Smooth muscle cell (in vitro differentiated cells): Measurements from ENCODE around the gene FMO4. TPM values are rescaled to one million over a fixed set of nuclear protein-coding genes. Genes with fewer than 3 reads are reported as not detected.

ENCODE experiments used
- DNase-seq: peaks from one replicate; lab custom pipeline; 2025; ENCODE audit not compliant: unreplicated experiment; lab: John Stamatoyannopoulos, UW
- H2AFZ ChIP-seq: fragments of 200-600 bp; sonication (generic); 2 replicates; pipeline ENCODE4 v1.6.0; 2016; ENCODE audit warnings: antibody characterized with exemption, low read depth, mild to moderate bottlenecking
- H3F3A ChIP-seq: fragments of 200-600 bp; sonication (generic); 2 replicates; pipeline ENCODE4 v1.6.0; 2017; ENCODE audit warnings: antibody characterized with exemption, low read depth
- H3K27ac ChIP-seq: fragments of 200-600 bp; sonication (generic); 2 replicates; pipeline ENCODE4 v1.5.1; 2016; ENCODE audit warnings: low read depth, mild to moderate bottlenecking
- H3K27me3 ChIP-seq: fragments of 200-600 bp; sonication (generic); 2 replicates; pipeline ENCODE4 v1.6.1; 2016; ENCODE audit warnings: low read depth, mild to moderate bottlenecking
- H3K36me3 ChIP-seq: fragments of 200-600 bp; sonication (generic); 2 replicates; pipeline ENCODE4 v1.5.1; 2016; ENCODE audit warnings: low read depth
- H3K4me1 ChIP-seq: fragments of 200-600 bp; sonication (generic); 2 replicates; pipeline ENCODE4 v1.5.1; 2016; ENCODE audit warnings: low read depth
- H3K4me2 ChIP-seq: fragments of 200-600 bp; sonication (generic); 2 replicates; pipeline ENCODE4 v1.6.0; 2016; ENCODE audit warnings: mild to moderate bottlenecking
- H3K4me3 ChIP-seq: fragments of 200-600 bp; sonication (generic); 2 replicates; pipeline ENCODE4 v1.5.1; 2016; ENCODE audit warnings: mild to moderate bottlenecking
- H3K79me2 ChIP-seq: fragments of 200-600 bp; sonication (generic); 2 replicates; pipeline ENCODE4 v1.6.0; 2016; ENCODE audit warnings: low read depth, mild to moderate bottlenecking
- H3K9ac ChIP-seq: fragments of 200-600 bp; sonication (generic); 2 replicates; pipeline ENCODE4 v1.6.0; 2016; ENCODE audit warnings: low read depth
- H3K9me3 ChIP-seq: fragments of 200-600 bp; sonication (generic); replicated peaks from 2 replicates; pipeline ENCODE4 v1.5.1; 2016; ENCODE audit warnings: low read depth
- H4K20me1 ChIP-seq: fragments of 200-600 bp; sonication (generic); 2 replicates; pipeline ENCODE4 v1.6.0; 2016; ENCODE audit warnings: low read depth
- CTCF ChIP-seq: fragments of 200-600 bp; sonication (generic); IDR thresholded peaks from 2 replicates; pipeline ENCODE4 v1.5.1; 2017; ENCODE audit warnings: borderline replicate concordance, mild to moderate bottlenecking, antibody characterized with exemption; ENCODE audit not compliant: insufficient read depth, poor library complexity, severe bottlenecking
- WGBS: methylation state at CpG from one replicate; pipeline ENCODE4 v1.1.7; 2016; ENCODE audit warnings: low lambda C conversion rate; 5-methylcytosine and 5-hydroxymethylcytosine counted together
- polyA plus RNA-seq: library from polyadenylated mRNA; unstranded; fragments of >200 nt; fragmentation: Nextera tagmentation; extraction: Ambion mirVana; gene quantifications from 2 replicates; pipeline ENCODE4 v1.2.1, GENCODE V29; 2016
- total RNA-seq: library from RNA; depleted of rRNA; stranded (reverse); fragments of >200 nt; gene quantifications from 2 replicates; pipeline ENCODE4 v1.2.3, GENCODE V29; 2014

Gene FMO4
- total and polyA plus RNA-seq, 2 experiments from 2014 or later = 2.0 TPM

GRCh38 chr1:171344473-171344820, 30.5 kb downstream of the FMO4 start:
- Histone ChIP-seq H3F3A (no peaks in the 10 kb centered on the region), H3K27ac (no peak overlapping the region), H3K36me3 (no peaks in the 10 kb centered on the region), H4K20me1 (no peaks in the 10 kb centered on the region), H3K27me3 (no peaks in the 10 kb centered on the region), H3K4me1 (no peaks in the 10 kb centered on the region), H3K9me3 (no peaks in the 10 kb centered on the region), H3K4me2 (no peak overlapping the region), H3K79me2 (no peaks in the 10 kb centered on the region), H3K9ac (no peak overlapping the region), H2AFZ (no peak overlapping the region), H3K4me3 (no peak overlapping the region)
- no peak for TF ChIP-seq CTCF
- 51% methylated on average over 6 of the region's 6 CpGs for WGBS
- DNase-seq = no peak

GRCh38 chr1:171345536-171345935, 31.6 kb downstream of the FMO4 start:
- DNase-seq = no peak
- Histone ChIP-seq H3F3A (no peaks in the 10 kb centered on the region), H3K4me3 (no peak overlapping the region)

GRCh38 chr1:171346881-171347280, 32.9 kb downstream of the FMO4 start:
- Histone ChIP-seq H3K4me2 (no peak overlapping the region), H3K27ac (no peak overlapping the region), H3K36me3 (no peaks in the 10 kb centered on the region), H3F3A (no peaks in the 10 kb centered on the region), H3K9ac (no peak overlapping the region), H3K9me3 (no peaks in the 10 kb centered on the region), H3K4me3 (no peak overlapping the region), H3K79me2 (no peaks in the 10 kb centered on the region), H2AFZ (no peak overlapping the region), H3K27me3 (no peaks in the 10 kb centered on the region), H4K20me1 (no peaks in the 10 kb centered on the region), H3K4me1 (peaks cover 5% of the 10 kb centered on the region)
- no peak for DNase-seq
- WGBS = 64% methylated on average over 1 of the region's 1 CpG
- TF ChIP-seq CTCF = no peak

More at GRCh38 chr1:171345536-171345935, 31.6 kb downstream of the FMO4 start:
- no peak for TF ChIP-seq CTCF
- Histone ChIP-seq H3K9me3 (no peaks in the 10 kb centered on the region), H3K4me1 (no peaks in the 10 kb centered on the region), H3K27me3 (no peaks in the 10 kb centered on the region), H3K27ac (no peak overlapping the region), H3K36me3 (no peaks in the 10 kb centered on the region), H4K20me1 (no peaks in the 10 kb centered on the region), H3K4me2 (no peak overlapping the region), H3K79me2 (no peaks in the 10 kb centered on the region), H3K9ac (no peak overlapping the region), H2AFZ (no peak overlapping the region)

GRCh38 chr1:171350594-171350993, 36.6 kb downstream of the FMO4 start:
- H3K36me3 ChIP-seq = no peaks in the 10 kb centered on the region
- H3K4me3 ChIP-seq = no peak overlapping the region
- H3K27ac ChIP-seq = no peak overlapping the region
- no peaks in the 10 kb centered on the region for H3K9me3 ChIP-seq
- no peak for DNase-seq
- peaks cover 7% of the 10 kb centered on the region for H3K4me1 ChIP-seq
- H2AFZ ChIP-seq = no peak overlapping the region
- H3K27me3 ChIP-seq = no peaks in the 10 kb centered on the region
- H3F3A ChIP-seq = peaks cover 6% of the 10 kb centered on the region
- H3K9ac ChIP-seq = no peak overlapping the region
- TF ChIP-seq CTCF = no peak
- no peaks in the 10 kb centered on the region for H3K79me2 ChIP-seq
- no peak overlapping the region for H3K4me2 ChIP-seq
- H4K20me1 ChIP-seq = no peaks in the 10 kb centered on the region
